ENCODE results near the gene NEK9.

GRCh38 chr14:75044752-75045151 is 82.1 kb downstream of the NEK9 start:
- no peak for TF ChIP-seq POLR2AphosphoS5 (IDR thresholded peaks at IDR 0.05; ENCODE audit: low read depth, low read length)
- TF ChIP-seq, protein P1, sequence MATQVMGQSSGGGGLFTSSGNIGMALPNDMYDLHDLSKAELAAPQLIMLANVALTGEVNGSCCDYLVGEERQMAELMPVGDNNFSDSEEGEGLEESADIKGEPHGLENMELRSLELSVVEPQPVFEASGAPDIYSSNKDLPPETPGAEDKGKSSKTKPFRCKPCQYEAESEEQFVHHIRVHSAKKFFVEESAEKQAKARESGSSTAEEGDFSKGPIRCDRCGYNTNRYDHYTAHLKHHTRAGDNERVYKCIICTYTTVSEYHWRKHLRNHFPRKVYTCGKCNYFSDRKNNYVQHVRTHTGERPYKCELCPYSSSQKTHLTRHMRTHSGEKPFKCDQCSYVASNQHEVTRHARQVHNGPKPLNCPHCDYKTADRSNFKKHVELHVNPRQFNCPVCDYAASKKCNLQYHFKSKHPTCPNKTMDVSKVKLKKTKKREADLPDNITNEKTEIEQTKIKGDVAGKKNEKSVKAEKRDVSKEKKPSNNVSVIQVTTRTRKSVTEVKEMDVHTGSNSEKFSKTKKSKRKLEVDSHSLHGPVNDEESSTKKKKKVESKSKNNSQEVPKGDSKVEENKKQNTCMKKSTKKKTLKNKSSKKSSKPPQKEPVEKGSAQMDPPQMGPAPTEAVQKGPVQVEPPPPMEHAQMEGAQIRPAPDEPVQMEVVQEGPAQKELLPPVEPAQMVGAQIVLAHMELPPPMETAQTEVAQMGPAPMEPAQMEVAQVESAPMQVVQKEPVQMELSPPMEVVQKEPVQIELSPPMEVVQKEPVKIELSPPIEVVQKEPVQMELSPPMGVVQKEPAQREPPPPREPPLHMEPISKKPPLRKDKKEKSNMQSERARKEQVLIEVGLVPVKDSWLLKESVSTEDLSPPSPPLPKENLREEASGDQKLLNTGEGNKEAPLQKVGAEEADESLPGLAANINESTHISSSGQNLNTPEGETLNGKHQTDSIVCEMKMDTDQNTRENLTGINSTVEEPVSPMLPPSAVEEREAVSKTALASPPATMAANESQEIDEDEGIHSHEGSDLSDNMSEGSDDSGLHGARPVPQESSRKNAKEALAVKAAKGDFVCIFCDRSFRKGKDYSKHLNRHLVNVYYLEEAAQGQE (IDR thresholded peaks at IDR 0.05; ENCODE audit: insufficient read depth in 1 of 2, low read depth in 2 of 2, low read length in 2 of 2): no peak
- TF ChIP-seq SIN3A (IDR thresholded peaks at IDR 0.05; ENCODE audit: borderline replicate concordance, insufficient read depth, low read length): no peak
- no peak for TF ChIP-seq TAF1 (IDR thresholded peaks at IDR 0.05; ENCODE audit: borderline replicate concordance, insufficient read depth, low read length)
